H1 (cell line): ENCODE results near the gene GPC1. TPM values are rescaled to one million over a fixed set of nuclear protein-coding genes. Genes with fewer than 3 reads are reported as not detected.
A peak's percentile ranks its signal among the peaks of the same experiment; 100 is the strongest.

Experiments
- CTCF ChIA-PET: fragments of 300-600 bp; sonication (Branson Sonifier 250); formaldehyde crosslinking; loops from one replicate; lab custom pipeline; 2021; ENCODE audit not compliant: partially characterized antibody; lab: Charles Lee
- POLR2A ChIA-PET: fragments of 300-600 bp; sonication (Branson Sonifier 250); formaldehyde crosslinking; loops from one replicate; lab custom pipeline; 2021; ENCODE audit warnings: inconsistent platforms; ENCODE audit not compliant: partially characterized antibody; lab: Charles Lee
- DNase-seq, 2 experiments: peaks; one replicate each; pipeline versions ENCODE4 v3.0.0 to v3.0.0-alpha.2; 2010 to 2022; ENCODE audit warnings: low spot score in 2 of 2, low read depth in 1 of 2, mixed read lengths in 1 of 2
- FAIRE-seq: peaks from 2 replicates; lab custom pipeline; 2011; peaks lifted over from hg19 to GRCh38; lab: Jason Lieb, UNC
- H2AFZ ChIP-seq: 2 replicates; pipeline ENCODE4 v1.8.1; 2012; ENCODE audit warnings: low read length, inconsistent platforms
- H2AK5ac ChIP-seq: 2 replicates; pipeline ENCODE4 v1.6.1; 2013; ENCODE audit warnings: low read depth, low read length
- H2BK120ac ChIP-seq: replicated peaks from 2 replicates; pipeline ENCODE3; 2013; ENCODE audit warnings: low read depth, low read length, inconsistent platforms
- H2BK12ac ChIP-seq: 2 replicates; pipeline ENCODE4 v1.6.1; 2013; ENCODE audit warnings: low read depth, low read length
- H2BK15ac ChIP-seq: 2 replicates; pipeline ENCODE4 v1.6.1; 2013; ENCODE audit warnings: low read length
- H2BK20ac ChIP-seq: 2 replicates; pipeline ENCODE4 v1.6.1; 2013; ENCODE audit warnings: low read length
- H2BK5ac ChIP-seq: 2 replicates; pipeline ENCODE4 v1.6.1; 2013; ENCODE audit warnings: low read depth, low read length
- H3K14ac ChIP-seq: 2 replicates; pipeline ENCODE4 v1.6.1; 2013; ENCODE audit warnings: inconsistent platforms; ENCODE audit not compliant: insufficient read length
- H3K18ac ChIP-seq: 2 replicates; pipeline ENCODE4 v1.6.1; 2013; ENCODE audit warnings: low read length; ENCODE audit errors: extremely low read depth
- H3K23ac ChIP-seq: 2 replicates; pipeline ENCODE4 v1.6.1; 2013; ENCODE audit warnings: inconsistent platforms; ENCODE audit not compliant: insufficient read length
- H3K23me2 ChIP-seq: 2 replicates; pipeline ENCODE4 v1.6.1; 2013; ENCODE audit warnings: low read depth, low read length
- H3K27ac ChIP-seq: 2 replicates; pipeline ENCODE4 v1.6.1; 2011; ENCODE audit warnings: low read depth, low read length, inconsistent platforms
- H3K27me3 ChIP-seq, 4 experiments: replicated peaks in 1 of 4; 1 replicate in 1 of 4; 2 replicates in 3 of 4; pipeline versions ENCODE4 v1.6.1 to v1.8.1; 2011 to 2013; ENCODE audit warnings: low read length in 3 of 4, mild to moderate bottlenecking in 3 of 4, inconsistent platforms in 2 of 4, mixed read lengths in 2 of 4, moderate library complexity in 1 of 4; ENCODE audit not compliant: control insufficient read depth in 3 of 4, insufficient read depth in 3 of 4; ENCODE audit errors: extremely low read depth in 1 of 4
- H3K36me3 ChIP-seq, 4 experiments: 2 replicates each; pipeline versions ENCODE4 v1.6.1 to v1.8.1; 2011 to 2013; ENCODE audit warnings: mild to moderate bottlenecking in 4 of 4, low read length in 3 of 4, moderate library complexity in 2 of 4, control low read depth in 1 of 4, inconsistent platforms in 1 of 4; ENCODE audit not compliant: insufficient read depth in 4 of 4, control insufficient read depth in 2 of 4
- H3K4ac ChIP-seq: replicated peaks from 2 replicates; pipeline ENCODE3; 2013; ENCODE audit warnings: low read length, low read depth, mixed read lengths, inconsistent platforms; ENCODE audit not compliant: insufficient read length
- H3K4me1 ChIP-seq, 4 experiments: replicated peaks in 1 of 4; 1 replicate in 1 of 4; 2 replicates in 3 of 4; pipeline versions ENCODE4 v1.6.1 to v1.8.1; 2011 to 2013; ENCODE audit warnings: low read length in 3 of 4, inconsistent platforms in 2 of 4, mixed read lengths in 1 of 4; ENCODE audit not compliant: insufficient read depth in 4 of 4, control insufficient read depth in 3 of 4
- H3K4me2 ChIP-seq, 2 experiments: 2 replicates each; pipeline versions ENCODE4 v1.6.1 to v1.8.1; 2011 to 2013; ENCODE audit warnings: low read depth in 2 of 2, low read length in 2 of 2, control low read depth in 1 of 2, inconsistent platforms in 1 of 2, mild to moderate bottlenecking in 1 of 2; ENCODE audit not compliant: insufficient read depth in 1 of 2
- H3K4me3 ChIP-seq, 4 experiments: fragments of 200-600, 300-600 bp in 1 of 4; sonication (generic), shearing (Covaris generic), sonication (Bioruptor Twin) in 1 of 4; 2 replicates each; pipeline versions ENCODE4 v1.5.1 to v1.8.1; 2011 to 2016; ENCODE audit warnings: low read length in 4 of 4, low read depth in 3 of 4, control low read depth in 2 of 4, inconsistent platforms in 2 of 4, mild to moderate bottlenecking in 2 of 4, mixed read lengths in 1 of 4, moderate library complexity in 1 of 4; ENCODE audit not compliant: insufficient read depth in 2 of 4; ENCODE audit errors: extremely low read depth in 1 of 4
- H3K56ac ChIP-seq: replicated peaks from 2 replicates; pipeline ENCODE3; 2013; ENCODE audit warnings: low read depth, mild to moderate bottlenecking, mixed read lengths, low read length, inconsistent platforms; ENCODE audit not compliant: insufficient read length
- H3K79me1 ChIP-seq: 2 replicates; pipeline ENCODE4 v1.6.1; 2013; ENCODE audit warnings: low read depth, low read length, control low read depth
- H3K79me2 ChIP-seq, 2 experiments: 2 replicates each; pipeline versions ENCODE4 v1.6.1 to v1.8.1; 2012 to 2013; ENCODE audit warnings: low read length in 2 of 2, mild to moderate bottlenecking in 2 of 2, inconsistent platforms in 1 of 2; ENCODE audit not compliant: insufficient read depth in 2 of 2, control insufficient read depth in 1 of 2
- H3K9ac ChIP-seq, 4 experiments: replicated peaks in 1 of 4; 1 replicate in 1 of 4; 2 replicates in 3 of 4; pipeline versions ENCODE4 v1.6.1 to v1.8.1; 2011 to 2013; ENCODE audit warnings: low read depth in 3 of 4, low read length in 3 of 4, control low read depth in 2 of 4, mild to moderate bottlenecking in 2 of 4, moderate library complexity in 2 of 4, inconsistent platforms in 1 of 4; ENCODE audit errors: extremely low read depth in 1 of 4
- H3K9me3 ChIP-seq, 2 experiments: 2 replicates each; pipeline versions ENCODE4 v1.6.1 to v1.8.1; 2012 to 2013; ENCODE audit warnings: mild to moderate bottlenecking in 2 of 2, moderate library complexity in 2 of 2, control low read depth in 1 of 2, inconsistent platforms in 1 of 2, low read depth in 1 of 2, low read length in 1 of 2, mixed read lengths in 1 of 2; ENCODE audit not compliant: insufficient read depth in 2 of 2
- H4K20me1 ChIP-seq, 2 experiments: replicated peaks in 1 of 2; 2 replicates each; pipeline versions ENCODE3 to v1.8.1; 2011 to 2013; ENCODE audit warnings: inconsistent platforms in 2 of 2, low read length in 2 of 2, mild to moderate bottlenecking in 1 of 2; ENCODE audit not compliant: insufficient read depth in 2 of 2, control insufficient read depth in 1 of 2
- H4K5ac ChIP-seq: 2 replicates; pipeline ENCODE4 v1.6.1; 2013; ENCODE audit warnings: low read length, low read depth, mixed read lengths, inconsistent platforms; ENCODE audit not compliant: insufficient read length
- H4K8ac ChIP-seq: 2 replicates; pipeline ENCODE4 v1.8.0; 2013; ENCODE audit warnings: mild to moderate bottlenecking, moderate library complexity, low read length, inconsistent platforms; ENCODE audit not compliant: insufficient read depth; ENCODE audit errors: extremely low read depth
- H4K91ac ChIP-seq: replicated peaks from 2 replicates; pipeline ENCODE3; 2013; ENCODE audit warnings: low read length, mixed read lengths, inconsistent platforms; ENCODE audit not compliant: insufficient read length
- ASH2L ChIP-seq: fragments of 200-600, 300-600 bp; sonication (generic); IDR thresholded peaks from one replicate; pipeline ENCODE4 v1.7.1; 2017; ENCODE audit warnings: low read length
- ATF3 ChIP-seq: IDR thresholded peaks from 2 replicates; pipeline ENCODE4 v1.6.1; 2011; ENCODE audit warnings: low read depth, mild to moderate bottlenecking, low read length; ENCODE audit not compliant: insufficient read depth
- SIX5 ChIP-seq: IDR thresholded peaks from 2 replicates; pipeline ENCODE4 v1.6.1; 2011; ENCODE audit warnings: mild to moderate bottlenecking, low read depth, low read length
- WGBS, 2 experiments: shearing (Covaris generic) in 1 of 2; methylation state at CpG; one replicate each; pipeline versions ENCODE4 v1.1.6 to v1.1.7; 2013 to 2015; ENCODE audit warnings: low lambda C conversion rate in 2 of 2, mixed read lengths in 2 of 2, inconsistent platforms in 1 of 2, low coverage in 1 of 2, missing lambda C conversion rate in 1 of 2; ENCODE audit not compliant: insufficient replicate concordance in 2 of 2, insufficient coverage in 1 of 2, insufficient read length in 1 of 2; ENCODE audit errors: extremely low coverage in 1 of 2, missing lambda C conversion rate in 1 of 2; 5-methylcytosine and 5-hydroxymethylcytosine counted together
- polyA plus RNA-seq, 7 experiments: library from polyadenylated mRNA; depleted of rRNA in 3 of 7; stranded (reverse) in 5 of 7; unstranded in 2 of 7; fragments of >200 nt in 5 of 7; fragments of 200-250 nt in 2 of 7; gene quantifications; 1 replicate in 5 of 7; 2 replicates in 1 of 7; 4 replicates in 1 of 7; pipeline versions ENCODE4 v1.2.1 to v1.2.3, GENCODE V29; 2011 to 2013; ENCODE audit warnings: missing spikeins in 2 of 7, mixed read lengths in 2 of 7
- total RNA-seq: library from RNA; stranded (reverse); fragmentation: NEBNext Ultra II Directional; extraction: Animal tissue kit (Norgen Biotek cat#: 25700); gene quantifications from 2 replicates; pipeline ENCODE4 v1.2.1, GENCODE V29; 2021

GPC1 gene
- total and polyA plus RNA-seq, 2 of the 8 experiments (the other 6 are each of a cell fraction or from before 2014, with no cell fraction given) = 21.9 to 28.3 TPM

GRCh38 chr2:240445961-240446663 lies 10.6 kb downstream of the GPC1 start:
- DNase-seq (no peak), FAIRE-seq (no peak)
- Histone ChIP-seq H3K79me1 (peaks cover 6% of the 10 kb centered on the region; the same call in 1 of the 2 replicates), H4K20me1 (peaks cover 7 to 43% of the 10 kb centered on the region in 2 experiments), H2AFZ (no peak overlapping the region), H2BK5ac (no peak overlapping the region), H4K5ac (no peak overlapping the region), H3K27ac (no peak overlapping the region), H3K23me2 (no peaks in the 10 kb centered on the region), H3K9me3 (no peaks in the 10 kb centered on the region), H2AK5ac (0 out of 2 replicates have a peak overlapping the region, but pooled peaks have one; percentile 13), H3K23ac (no peak overlapping the region), H3K9ac (no peak overlapping the region), H3K4me2 (no peak overlapping the region), H3K18ac (no peak overlapping the region), H3K56ac (no peak overlapping the region), H4K8ac (peak overlapping the region; percentile 51; the same call in 1 of the 2 replicates), H3K4me1 (peaks cover 0 to 12% (median 4%) of the 10 kb centered on the region in 4 experiments; a peak in 3 of 7 replicates), H2BK120ac (no peak overlapping the region), H3K36me3 (no peaks in the 10 kb centered on the region; a peak in 1 of 8 replicates), H3K79me2 (no peaks in the 10 kb centered on the region), H3K27me3 (no peaks in the 10 kb centered on the region), H3K14ac (no peak overlapping the region), H4K91ac (no peak overlapping the region), H2BK15ac (no peak overlapping the region), H3K4ac (no peak overlapping the region), H2BK20ac (no peak overlapping the region), H2BK12ac (no peak overlapping the region), H3K4me3 (no peak overlapping the region)
- 89% methylated on average over 19 of the region's 24 CpGs; no CpG with 5 or more reads in 1 of the 2 experiments for WGBS, 2 experiments
- ChIA-PET POLR2A (no interaction called here), CTCF (interaction anchor here (1.3 kb wide), 1 partner anchor 10 kb away, joined by 3 read pairs; no protein-coding TSS in a partner anchor)
- TF ChIP-seq ATF3 (no peak), SIX5 (no peak), ASH2L (no peak)
